PC-9 (cell line): ENCODE measurements around the gene KCNG1. TPM values are rescaled to one million over a fixed set of nuclear protein-coding genes. Genes with fewer than 3 reads are reported as not detected.

Experiments used
- BruUV-seq: library from RNA; stranded (reverse); fragments of 400-500 nt; replicated peaks from 2 replicates; lab custom pipeline; 2021; lab: Mats Ljungman, UMichigan
- CTCF ChIA-PET: fragments of 300-600 bp; sonication (Branson Sonifier 250); formaldehyde crosslinking; loops from one replicate; lab custom pipeline; 2022; ENCODE audit warnings: antibody characterized with exemption; lab: Charles Lee
- POLR2A ChIA-PET: fragments of 300-600 bp; sonication (Branson Sonifier 250); formaldehyde crosslinking; loops from one replicate; lab custom pipeline; 2022; ENCODE audit warnings: antibody characterized with exemption; ENCODE audit not compliant: unreplicated experiment; lab: Charles Lee
- DNase-seq, 2 experiments: peaks; one replicate each; pipeline versions ENCODE4 v3.0.0 to v3.0.0-alpha.2; 2015 to 2022; ENCODE audit warnings: mixed read lengths in 1 of 2
- H2AFZ ChIP-seq: fragments of 200-600 bp; sonication (generic); 2 replicates; pipeline ENCODE4 v1.8.1; 2017; ENCODE audit warnings: antibody characterized with exemption
- H3F3A ChIP-seq: fragments of 200-600 bp; sonication (generic); 2 replicates; pipeline ENCODE4 v1.8.1; 2017; ENCODE audit warnings: antibody characterized with exemption, mild to moderate bottlenecking, low read depth; ENCODE audit not compliant: insufficient read depth
- H3K27ac ChIP-seq: fragments of 200-600 bp; sonication (generic); 2 replicates; pipeline ENCODE4 v1.6.1; 2016; ENCODE audit warnings: mixed run types
- H3K27me3 ChIP-seq: fragments of 200-600 bp; sonication (generic); 2 replicates; pipeline ENCODE4 v1.6.1; 2016; ENCODE audit warnings: low read depth, mixed run types; ENCODE audit not compliant: insufficient read depth
- H3K36me3 ChIP-seq: fragments of 200-600 bp; sonication (generic); 2 replicates; pipeline ENCODE4 v1.6.1; 2016; ENCODE audit warnings: low read depth, mixed run types
- H3K4me1 ChIP-seq: fragments of 200-600 bp; sonication (generic); replicated peaks from 2 replicates; pipeline ENCODE4 v1.6.1; 2016; ENCODE audit warnings: mixed run types; ENCODE audit not compliant: insufficient read depth
- H3K4me2 ChIP-seq: fragments of 200-600 bp; sonication (generic); 2 replicates; pipeline ENCODE4 v1.6.1; 2017; ENCODE audit warnings: mixed run types
- H3K4me3 ChIP-seq: fragments of 200-600 bp; sonication (generic); 2 replicates; pipeline ENCODE4 v1.6.1; 2016; ENCODE audit warnings: mixed run types
- H3K79me2 ChIP-seq: fragments of 200-600 bp; sonication (generic); 2 replicates; pipeline ENCODE4 v1.6.1; 2017; ENCODE audit warnings: low read depth, mixed run types
- H3K9me2 ChIP-seq: fragments of 200-600 bp; sonication (generic); 2 replicates; pipeline ENCODE4 v1.8.1; 2017; ENCODE audit warnings: mild to moderate bottlenecking; ENCODE audit not compliant: insufficient read depth
- H3K9me3 ChIP-seq: fragments of 200-600 bp; sonication (generic); 2 replicates; pipeline ENCODE4 v1.8.1; 2016; ENCODE audit warnings: low read depth; ENCODE audit not compliant: insufficient read depth
- H4K20me1 ChIP-seq: fragments of 200-600 bp; sonication (generic); 2 replicates; pipeline ENCODE4 v1.8.1; 2017; ENCODE audit not compliant: insufficient read depth
- CTCF ChIP-seq: fragments of 200-600 bp; sonication (generic); conservative IDR thresholded peaks from 2 replicates; pipeline ENCODE4 v1.6.1; 2017; ENCODE audit warnings: mixed run types, antibody characterized with exemption, mild to moderate bottlenecking, moderate library complexity
- EZH2 ChIP-seq: fragments of 200-600 bp; sonication (generic); IDR thresholded peaks from 2 replicates; pipeline ENCODE4 v1.8.0; 2017; ENCODE audit warnings: antibody characterized with exemption, low read depth
- intact Hi-C: fragments of 100-400 bp; cut with micrococcal nuclease; formaldehyde crosslinking; loops from one replicate; pipeline ENCODE4 v1.10.0; 2022; ENCODE audit not compliant: unreplicated experiment
- total RNA-seq: library from RNA; stranded (reverse); gene quantifications from 2 replicates; pipeline ENCODE4 v1.2.3, GENCODE V29; 2021

Gene KCNG1
- total RNA-seq, 1 experiment from 2014 or later: not detected

- no TSS peak for BruUV-seq
- POLR2A ChIA-PET: no interaction called here
- Histone ChIP-seq H3K27me3 (peaks cover 78% of the 10 kb centered on the region), H3K36me3 (no peaks in the 10 kb centered on the region), H3K9me3 (no peaks in the 10 kb centered on the region), H4K20me1 (no peaks in the 10 kb centered on the region), H3K4me1 (peaks cover 6% of the 10 kb centered on the region), H3K4me3 (no peak overlapping the region), H3F3A (no peaks in the 10 kb centered on the region), H2AFZ (no peak overlapping the region), H3K27ac (no peak overlapping the region), H3K79me2 (no peaks in the 10 kb centered on the region), H3K9me2 (no peaks in the 10 kb centered on the region), H3K4me2 (no peak overlapping the region)
- CTCF ChIA-PET: no interaction called here
- TF ChIP-seq CTCF: no peak
- no peak for TF ChIP-seq EZH2
- no peak for DNase-seq
- intact Hi-C loops: no loop called here
Measured at GRCh38 chr20:51028616-51029212, 5.8 kb upstream of the KCNG1 start.

- Histone ChIP-seq H2AFZ (no peak overlapping the region), H3K36me3 (no peaks in the 10 kb centered on the region), H3F3A (no peaks in the 10 kb centered on the region), H3K4me1 (no peaks in the 10 kb centered on the region), H3K4me2 (no peak overlapping the region), H3K9me2 (no peaks in the 10 kb centered on the region), H3K4me3 (no peak overlapping the region), H3K27ac (no peak overlapping the region), H4K20me1 (no peaks in the 10 kb centered on the region), H3K79me2 (no peaks in the 10 kb centered on the region), H3K9me3 (no peaks in the 10 kb centered on the region), H3K27me3 (peaks cover 87% of the 10 kb centered on the region)
- intact Hi-C loops: no loop called here
- no peak for TF ChIP-seq CTCF
- POLR2A ChIA-PET: no interaction called here
- CTCF ChIA-PET: no interaction called here
- no TSS peak for BruUV-seq
- DNase-seq: no peak
Measured at GRCh38 chr20:51027035-51027795, 4.3 kb upstream of the KCNG1 start.

- ChIA-PET POLR2A (no interaction called here), CTCF (no interaction called here)
- no peak for DNase-seq
- Histone ChIP-seq H2AFZ (no peak overlapping the region), H3K36me3 (no peaks in the 10 kb centered on the region), H3F3A (no peaks in the 10 kb centered on the region), H3K4me1 (no peaks in the 10 kb centered on the region), H3K27me3 (peaks cover 91% of the 10 kb centered on the region), H4K20me1 (no peaks in the 10 kb centered on the region), H3K4me2 (no peak overlapping the region), H3K4me3 (no peak overlapping the region), H3K27ac (no peak overlapping the region), H3K9me3 (no peaks in the 10 kb centered on the region), H3K79me2 (no peaks in the 10 kb centered on the region), H3K9me2 (no peaks in the 10 kb centered on the region)
- BruUV-seq: no TSS peak
- no peak for TF ChIP-seq CTCF
- no peak for TF ChIP-seq EZH2
- intact Hi-C loops: no loop called here
Measured at GRCh38 chr20:51026269-51026668, 3.4 kb upstream of the KCNG1 start.
